Activated CD8-positive, alpha-beta memory T cell treated with anti-CD3 and anti-CD28 coated beads, Interleukin-2, amount 10 ng/mL, durations not matched to agents 7 days and 5 days (primary cell): Measurements from ENCODE around the gene ALDH3B1. TPM values are rescaled to one million over a fixed set of nuclear protein-coding genes. Genes with fewer than 3 reads are reported as not detected.

ENCODE experiments used
- ATAC-seq: fragments of 150-1000 bp; cut with Tn5 transposase; one replicate; pipeline ENCODE4 v1.10.0; 2021; ENCODE audit warnings: moderate library complexity
- CTCF ChIA-PET: fragments of 350-600 bp; sonication (Branson Sonifier 250); formaldehyde crosslinking; loops from one replicate; lab custom pipeline; 2021; ENCODE audit warnings: antibody characterized with exemption; lab: Charles Lee
- DNase-seq: peaks from one replicate; pipeline ENCODE4 v3.0.0-alpha.2; 2020
- H3K27ac Mint-ChIP-seq: one replicate; pipeline ENCODE4 v1.8.0; 2021; ENCODE audit warnings: mild to moderate bottlenecking, mixed read lengths
- H3K27me3 Mint-ChIP-seq: one replicate; pipeline ENCODE4 v1.8.0; 2021; ENCODE audit warnings: mixed read lengths
- H3K36me3 Mint-ChIP-seq: one replicate; pipeline ENCODE4 v1.8.0; 2021; ENCODE audit warnings: mild to moderate bottlenecking, mixed read lengths
- H3K4me1 Mint-ChIP-seq: one replicate; pipeline ENCODE4 v1.8.0; 2021; ENCODE audit warnings: mixed read lengths
- H3K4me3 Mint-ChIP-seq: one replicate; pipeline ENCODE4 v1.8.0; 2021; ENCODE audit warnings: mild to moderate bottlenecking, moderate library complexity, mixed read lengths
- H3K9me3 Mint-ChIP-seq: one replicate; pipeline ENCODE4 v1.8.0; 2022; ENCODE audit warnings: low read depth, mixed read lengths
- total RNA-seq, 2 experiments: library from RNA; stranded (reverse); gene quantifications; one replicate each; pipeline ENCODE4 v1.2.3, GENCODE V29; 2021

The ALDH3B1 gene
- total RNA-seq, 2 experiments from 2014 or later: not detected

DNA sequence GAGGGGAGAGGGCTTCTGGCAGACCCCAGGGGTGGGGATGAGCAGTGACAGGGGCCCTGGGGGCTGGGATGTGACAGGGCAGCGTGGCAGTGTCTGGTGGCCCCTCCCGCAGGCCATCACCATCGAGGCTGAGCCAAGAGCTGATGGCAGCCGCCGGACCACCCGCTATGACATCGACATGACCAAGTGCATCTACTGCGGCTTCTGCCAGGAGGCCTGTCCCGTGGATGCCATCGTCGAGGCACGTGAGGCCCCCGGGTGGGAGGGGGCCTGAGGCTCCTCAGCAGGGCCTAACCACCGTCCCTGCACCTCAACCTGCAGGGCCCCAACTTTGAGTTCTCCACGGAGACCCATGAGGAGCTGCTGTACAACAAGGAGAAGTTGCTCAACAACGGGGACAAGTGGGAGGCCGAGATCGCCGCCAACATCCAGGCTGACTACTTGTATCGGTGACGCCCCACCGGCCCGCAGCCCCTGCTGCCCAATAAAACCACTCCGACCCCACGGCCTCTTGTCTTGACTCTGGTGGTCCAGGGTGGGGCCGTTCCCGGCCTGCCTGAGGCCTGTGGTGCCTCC, 26.1 kb downstream of the ALDH3B1 start:
- no peak for ATAC-seq
- Mint-ChIP-seq H3K27ac (peak overlapping the region; percentile 96), H3K4me3 (peak overlapping the region; percentile 13), H3K27me3 (no peaks in the 10 kb centered on the region), H3K36me3 (peaks cover 5% of the 10 kb centered on the region), H3K9me3 (no peaks in the 10 kb centered on the region), H3K4me1 (peaks cover 42% of the 10 kb centered on the region)
- CTCF ChIA-PET: no interaction called here
- no peak for DNase-seq

DNA sequence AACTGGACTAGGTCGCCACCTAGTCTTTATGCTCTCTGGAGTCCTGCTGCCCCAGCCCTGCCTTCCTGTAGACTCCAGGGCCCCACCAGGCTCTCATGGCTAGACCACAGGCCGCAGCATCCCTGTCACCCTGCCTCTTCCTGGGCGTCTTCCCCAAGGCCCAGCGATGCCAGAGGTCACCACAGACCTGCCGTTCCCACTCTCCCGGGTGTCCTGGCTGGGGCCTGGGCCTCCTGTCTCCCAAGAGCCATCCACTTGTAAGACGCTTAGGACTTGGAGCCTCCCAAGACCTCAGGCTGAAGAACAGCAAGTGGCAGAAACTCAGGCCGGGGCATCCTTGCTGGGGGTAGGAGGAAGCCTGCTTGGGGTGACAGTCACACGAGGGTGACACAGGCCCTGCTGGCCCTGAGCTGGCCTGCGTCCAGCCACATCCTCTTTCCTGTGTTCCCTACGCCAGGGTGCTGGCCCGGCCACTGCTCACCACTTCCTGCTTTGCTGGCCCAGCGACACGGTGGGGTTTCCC, 26.7 kb downstream of the ALDH3B1 start:
- Mint-ChIP-seq H3K27me3 (no peaks in the 10 kb centered on the region), H3K36me3 (peaks cover 7% of the 10 kb centered on the region), H3K27ac (peak overlapping the region; percentile 96), H3K4me3 (peak overlapping the region; percentile 13), H3K9me3 (no peaks in the 10 kb centered on the region), H3K4me1 (peaks cover 42% of the 10 kb centered on the region)
- CTCF ChIA-PET: interaction anchor here (1.1 kb wide), 1 partner anchor 23 kb away, joined by 3 read pairs; no protein-coding TSS in a partner anchor
- DNase-seq (peak; percentile 74), ATAC-seq (peak; percentile 37)

DNA sequence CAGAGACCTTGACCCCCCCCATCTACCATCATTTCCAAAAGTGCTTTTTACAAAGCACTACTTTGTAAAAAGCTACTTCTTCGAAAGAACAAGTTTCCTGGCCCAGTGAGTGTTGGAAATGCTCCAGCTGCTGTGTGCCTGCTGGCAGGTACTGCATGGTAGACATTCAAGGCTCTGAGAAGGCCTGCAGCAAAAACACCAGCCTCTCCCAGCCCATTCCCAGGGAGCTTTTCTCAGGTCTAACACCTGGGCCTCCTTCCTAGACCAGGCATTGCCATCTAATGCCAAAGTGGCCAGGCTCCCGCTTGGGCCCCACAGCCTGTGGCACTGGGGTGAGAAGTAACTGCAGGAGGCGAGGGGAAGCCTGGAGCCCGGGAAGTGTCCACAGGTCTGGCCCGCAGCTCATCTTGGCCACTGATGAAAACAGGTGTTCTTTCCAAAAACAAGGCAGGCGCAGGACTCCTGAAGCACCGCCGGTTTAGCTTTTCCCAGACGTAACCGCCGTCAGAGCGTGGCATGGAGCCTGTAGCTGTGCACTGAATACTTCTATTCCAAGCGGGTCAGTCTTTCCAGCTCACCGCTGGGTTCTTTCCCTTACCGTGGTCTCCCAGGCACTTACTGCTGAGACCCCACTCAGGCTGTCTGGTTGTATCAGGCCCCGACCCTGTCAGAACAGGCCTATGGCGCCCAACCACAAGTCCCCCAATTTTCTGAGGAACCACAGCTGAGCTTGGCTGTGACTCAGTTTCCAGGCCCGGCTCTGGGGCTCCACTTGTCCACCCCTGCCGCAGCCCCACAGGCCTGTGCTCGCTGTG, 27.5 kb downstream of the ALDH3B1 start:
- H3K36me3 Mint-ChIP-seq: peaks cover 8% of the 10 kb centered on the region
- peak overlapping the region; percentile 96 for H3K27ac Mint-ChIP-seq
- peaks cover 42% of the 10 kb centered on the region for H3K4me1 Mint-ChIP-seq
- DNase-seq (no peak), ATAC-seq (no peak)
- CTCF ChIA-PET: interaction anchor here (1.1 to 1.3 kb wide), 2 partner anchors 22 to 28 kb away, joined by 3 read pairs; no protein-coding TSS in a partner anchor
- H3K4me3 Mint-ChIP-seq: peak overlapping the region; percentile 18
- H3K9me3 Mint-ChIP-seq: no peaks in the 10 kb centered on the region
- H3K27me3 Mint-ChIP-seq: no peaks in the 10 kb centered on the region

DNA sequence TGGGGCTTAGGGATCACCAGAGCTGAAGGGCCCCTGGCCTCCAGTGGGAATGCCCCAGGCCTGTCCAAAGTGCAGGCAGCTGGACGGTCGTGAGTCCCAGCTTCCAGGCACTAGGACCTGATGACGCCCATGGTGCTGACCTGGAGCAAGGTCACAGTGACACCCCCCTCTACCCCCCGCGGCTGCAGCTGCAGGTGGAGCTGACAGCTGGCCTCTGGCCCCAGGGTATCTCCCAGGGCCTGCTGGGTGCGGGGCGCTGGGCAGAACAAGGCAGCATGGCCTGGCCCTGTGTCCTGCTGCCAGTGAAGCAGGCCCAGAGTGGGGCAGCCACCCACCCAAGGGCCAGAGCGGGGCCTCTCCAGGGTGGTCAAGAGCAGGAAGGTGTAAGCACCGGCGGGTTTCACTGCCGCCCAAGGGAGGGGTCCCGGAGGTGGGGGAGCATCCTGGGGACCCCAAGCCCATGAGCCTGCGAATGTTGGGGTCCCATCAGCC, 28.1 kb downstream of the ALDH3B1 start:
- H3K9me3 Mint-ChIP-seq: no peaks in the 10 kb centered on the region
- H3K4me3 Mint-ChIP-seq: peak overlapping the region; percentile 89
- DNase-seq (no peak), ATAC-seq (no peak)
- CTCF ChIA-PET: interaction anchor here (1.3 kb wide), 1 partner anchor 29 kb away, joined by 3 read pairs; no protein-coding TSS in a partner anchor
- peaks cover 42% of the 10 kb centered on the region for H3K4me1 Mint-ChIP-seq
- peaks cover 8% of the 10 kb centered on the region for H3K36me3 Mint-ChIP-seq
- H3K27ac Mint-ChIP-seq: peak overlapping the region; percentile 70
- no peaks in the 10 kb centered on the region for H3K27me3 Mint-ChIP-seq

DNA sequence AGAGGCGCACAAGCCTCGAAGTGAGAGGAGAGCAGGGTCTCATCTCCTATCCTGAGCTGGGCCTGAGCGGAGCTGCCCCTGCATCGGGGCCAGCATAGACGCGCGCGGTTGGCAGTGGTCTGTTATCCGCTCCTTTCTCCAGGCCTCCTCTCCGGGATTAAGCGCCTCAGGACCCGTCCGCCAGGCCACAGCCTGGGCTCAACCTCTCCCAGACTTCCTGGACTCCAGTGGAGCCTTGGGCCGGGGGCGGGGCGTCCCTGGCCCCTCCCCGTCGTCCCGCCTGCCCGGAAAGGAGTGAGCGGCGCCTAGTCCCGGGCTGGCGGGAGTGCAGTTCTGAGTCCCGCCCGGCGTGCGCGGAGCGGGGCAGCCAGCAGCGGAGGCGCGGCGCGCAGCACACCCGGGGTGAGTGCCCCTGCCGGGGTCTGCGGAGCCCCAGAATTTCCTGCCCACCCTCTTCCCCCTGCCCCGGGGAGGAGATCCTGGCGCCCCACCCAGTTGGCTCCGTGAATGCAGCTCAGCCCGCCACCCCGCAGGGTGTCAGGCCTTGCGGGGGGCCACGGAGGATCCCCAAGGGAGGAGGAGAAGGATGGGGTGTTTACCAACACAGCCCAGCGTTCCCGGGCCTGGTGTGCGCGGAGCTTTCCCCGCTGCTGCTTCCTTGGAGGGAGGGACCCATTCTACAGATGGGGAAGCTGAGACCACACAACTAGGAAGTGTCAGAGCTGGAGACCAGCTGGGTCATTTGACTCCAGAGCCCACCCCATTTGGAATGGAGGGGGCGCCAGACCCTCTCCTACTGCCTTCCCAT, 28.8 kb downstream of the ALDH3B1 start, which contains the start of gene TCIRG1:
Gene TCIRG1, plus strand, starts transcription at position 308 of the 808 bp plus-strand sequence. CDS start 2,247 bp downstream, outside the sequence.
- peaks cover 6% of the 10 kb centered on the region for H3K36me3 Mint-ChIP-seq
- H3K4me1 Mint-ChIP-seq: peaks cover 41% of the 10 kb centered on the region
- DNase-seq: peak; percentile 73
- ATAC-seq: peak; percentile 78
- peak within 1 kb of the TSS; percentile 89 for H3K4me3 Mint-ChIP-seq
- CTCF ChIA-PET: interaction anchor here (1.3 to 2.2 kb wide), 2 partner anchors 8 to 29 kb away, joined by 3 to 11 read pairs; partner anchors contain the start of gene NDUFS8
- H3K27me3 Mint-ChIP-seq: no peaks in the 10 kb centered on the region
- H3K27ac Mint-ChIP-seq: peak within 1 kb of the TSS; percentile 96
- no peaks in the 10 kb centered on the region for H3K9me3 Mint-ChIP-seq

DNA sequence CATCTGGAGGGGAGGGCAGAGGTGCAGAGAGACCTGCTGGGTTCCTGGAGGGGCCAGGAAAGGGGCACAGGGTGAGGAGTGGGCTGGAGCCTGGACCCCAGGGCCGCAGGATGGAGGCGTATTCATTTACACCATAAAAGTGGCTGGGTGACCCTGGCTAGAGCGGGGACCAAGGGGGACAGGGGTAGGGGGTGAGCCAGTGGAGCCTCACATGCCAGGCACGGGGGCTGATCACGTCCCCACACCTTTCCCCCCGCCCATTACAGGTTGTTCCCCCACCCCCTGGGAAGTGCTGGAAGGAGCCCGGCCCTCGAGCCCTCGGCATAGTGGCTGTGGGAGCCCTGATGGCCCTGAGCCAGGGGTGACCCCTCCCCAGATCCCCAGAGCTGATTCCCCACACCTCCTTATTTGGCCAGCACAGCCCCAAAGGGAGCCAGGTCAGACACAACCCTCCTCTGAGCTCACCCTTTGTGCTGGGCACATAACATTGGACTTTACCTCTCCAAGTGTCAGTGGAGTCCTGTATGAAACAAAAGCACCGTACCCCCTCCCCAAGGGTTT, 29.5 kb downstream of the ALDH3B1 start:
- peaks cover 2% of the 10 kb centered on the region for H3K36me3 Mint-ChIP-seq
- no peaks in the 10 kb centered on the region for H3K9me3 Mint-ChIP-seq
- H3K4me1 Mint-ChIP-seq: peaks cover 41% of the 10 kb centered on the region
- peak overlapping the region; percentile 91 for H3K27ac Mint-ChIP-seq
- peak overlapping the region; percentile 89 for H3K4me3 Mint-ChIP-seq
- ATAC-seq (peak; percentile 4), DNase-seq (no peak)
- no peaks in the 10 kb centered on the region for H3K27me3 Mint-ChIP-seq
- CTCF ChIA-PET: interaction anchor here (2.2 kb wide), 1 partner anchor 9 kb away, joined by 11 read pairs; the partner anchor contains the start of gene NDUFS8

DNA sequence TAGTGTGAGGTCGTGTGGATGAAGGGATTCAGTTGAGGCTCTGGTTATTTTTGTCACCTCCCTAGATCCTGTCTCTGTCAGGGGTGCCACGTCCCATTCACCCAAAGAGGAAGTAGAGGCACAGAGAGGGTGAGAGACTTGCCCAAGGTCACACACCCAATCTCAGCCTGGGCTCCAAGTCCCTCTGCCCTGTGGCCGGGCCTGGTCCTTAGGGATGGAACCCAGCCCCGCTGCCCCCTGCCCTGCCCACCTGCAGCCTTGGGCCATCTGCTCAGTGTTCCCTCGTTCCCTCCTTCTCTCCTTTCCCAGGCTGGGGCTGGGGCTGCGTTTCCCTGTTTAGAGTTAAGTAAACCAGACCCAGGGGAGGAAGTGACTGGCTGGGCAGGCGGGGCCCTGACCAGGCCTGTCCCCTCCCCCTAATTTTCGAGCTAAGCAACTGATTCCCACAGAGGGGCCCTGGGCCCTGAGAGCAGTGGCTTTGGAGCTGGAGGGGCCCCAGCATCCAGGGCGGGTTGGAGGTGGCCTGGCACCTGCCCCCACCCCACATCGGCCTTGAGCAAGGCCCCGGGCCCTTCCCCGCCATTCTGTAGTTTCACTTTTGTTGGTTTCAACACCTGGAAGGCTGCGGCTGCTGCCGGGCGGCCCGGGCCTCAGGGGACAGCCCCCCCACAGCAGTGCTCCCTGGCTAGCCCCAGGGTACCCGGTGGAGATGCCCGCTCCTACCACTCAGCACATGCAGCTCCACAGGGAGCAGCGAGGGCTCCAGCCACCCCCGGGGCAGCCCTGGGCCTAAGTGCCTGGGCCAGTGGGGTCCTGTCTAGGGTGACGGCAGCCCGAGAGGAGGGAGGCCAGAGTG, 30.2 kb downstream of the ALDH3B1 start:
- Mint-ChIP-seq H3K27me3 (no peaks in the 10 kb centered on the region), H3K4me3 (peak overlapping the region; percentile 89), H3K36me3 (peaks cover 2% of the 10 kb centered on the region), H3K27ac (peak overlapping the region; percentile 91), H3K9me3 (no peaks in the 10 kb centered on the region), H3K4me1 (peaks cover 39% of the 10 kb centered on the region)
- DNase-seq: peak; percentile 70
- CTCF ChIA-PET: interaction anchor here (1.2 to 2.2 kb wide), 2 partner anchors 9 to 169 kb away, joined by 3 to 11 read pairs; partner anchors contain the start of gene NDUFS8
- peak; percentile 48 for ATAC-seq

DNA sequence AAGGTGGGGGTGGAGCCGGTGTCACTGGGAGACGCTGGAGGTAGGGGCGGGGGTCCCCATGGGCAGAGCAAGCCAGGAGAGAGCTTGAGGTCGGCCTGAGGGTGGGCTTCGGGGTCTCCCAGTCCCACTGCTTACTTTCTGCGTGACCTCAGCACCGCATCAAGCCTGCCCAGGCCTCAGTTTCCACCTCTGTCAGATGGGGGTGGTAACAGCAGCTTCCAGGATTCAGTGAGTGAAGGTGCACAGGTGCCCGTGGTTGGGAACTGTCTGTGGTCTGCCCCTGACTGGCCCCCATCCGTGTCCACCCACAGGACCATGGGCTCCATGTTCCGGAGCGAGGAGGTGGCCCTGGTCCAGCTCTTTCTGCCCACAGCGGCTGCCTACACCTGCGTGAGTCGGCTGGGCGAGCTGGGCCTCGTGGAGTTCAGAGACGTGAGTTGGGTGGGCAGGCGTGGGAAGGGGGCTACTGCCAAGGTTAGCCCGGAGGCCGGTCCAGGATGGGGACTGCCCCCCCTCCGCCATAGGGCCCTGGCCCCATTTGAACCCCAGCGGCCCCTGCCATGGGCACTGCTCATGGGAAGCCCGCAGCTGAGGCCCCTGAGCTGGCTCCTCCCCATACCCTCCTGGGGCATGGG, 30.9 kb downstream of the ALDH3B1 start:
- H3K36me3 Mint-ChIP-seq: peaks cover 4% of the 10 kb centered on the region
- peak overlapping the region; percentile 91 for H3K27ac Mint-ChIP-seq
- H3K4me1 Mint-ChIP-seq: peaks cover 32% of the 10 kb centered on the region
- CTCF ChIA-PET: interaction anchor here (1.2 to 2.2 kb wide), 2 partner anchors 10 to 168 kb away, joined by 3 to 11 read pairs; partner anchors contain the start of gene NDUFS8
- no peak for ATAC-seq
- H3K27me3 Mint-ChIP-seq: no peaks in the 10 kb centered on the region
- no peak for DNase-seq
- no peaks in the 10 kb centered on the region for H3K9me3 Mint-ChIP-seq
- H3K4me3 Mint-ChIP-seq: peak overlapping the region; percentile 89

DNA sequence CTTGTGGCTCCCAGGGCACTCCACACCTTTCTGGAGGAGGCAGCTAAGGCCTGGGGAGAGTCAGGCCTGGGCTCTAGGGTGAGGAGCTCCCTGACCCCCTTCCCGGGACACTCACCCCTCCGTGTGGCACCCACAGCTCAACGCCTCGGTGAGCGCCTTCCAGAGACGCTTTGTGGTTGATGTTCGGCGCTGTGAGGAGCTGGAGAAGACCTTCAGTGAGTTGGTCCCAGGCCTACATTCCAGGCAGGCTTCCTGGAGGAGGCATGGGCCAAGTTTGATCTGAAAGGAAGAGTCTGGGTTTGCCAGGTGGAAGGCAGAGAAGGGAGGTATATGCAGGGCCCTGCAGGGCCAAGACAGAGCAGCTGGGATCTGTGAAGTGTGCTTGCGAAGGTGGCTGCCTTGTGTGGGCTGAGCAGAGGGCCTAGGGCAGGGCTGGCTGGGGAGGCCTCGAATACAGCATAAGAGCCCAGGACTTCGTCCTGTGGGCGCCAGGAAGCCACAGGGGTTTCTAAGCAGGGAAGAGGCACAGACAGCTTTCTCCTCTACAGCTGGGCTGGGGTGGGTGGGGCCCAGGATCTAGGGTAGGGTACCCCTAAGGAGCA, 31.6 kb downstream of the ALDH3B1 start:
- no peaks in the 10 kb centered on the region for H3K9me3 Mint-ChIP-seq
- ATAC-seq (no peak), DNase-seq (no peak)
- H3K27ac Mint-ChIP-seq: peak overlapping the region; percentile 31
- H3K4me1 Mint-ChIP-seq: peaks cover 25% of the 10 kb centered on the region
- no peak overlapping the region for H3K4me3 Mint-ChIP-seq
- CTCF ChIA-PET: interaction anchor here (1.2 kb wide), 1 partner anchor 167 kb away, joined by 3 read pairs; no protein-coding TSS in a partner anchor
- no peaks in the 10 kb centered on the region for H3K27me3 Mint-ChIP-seq
- H3K36me3 Mint-ChIP-seq: peaks cover 5% of the 10 kb centered on the region

DNA sequence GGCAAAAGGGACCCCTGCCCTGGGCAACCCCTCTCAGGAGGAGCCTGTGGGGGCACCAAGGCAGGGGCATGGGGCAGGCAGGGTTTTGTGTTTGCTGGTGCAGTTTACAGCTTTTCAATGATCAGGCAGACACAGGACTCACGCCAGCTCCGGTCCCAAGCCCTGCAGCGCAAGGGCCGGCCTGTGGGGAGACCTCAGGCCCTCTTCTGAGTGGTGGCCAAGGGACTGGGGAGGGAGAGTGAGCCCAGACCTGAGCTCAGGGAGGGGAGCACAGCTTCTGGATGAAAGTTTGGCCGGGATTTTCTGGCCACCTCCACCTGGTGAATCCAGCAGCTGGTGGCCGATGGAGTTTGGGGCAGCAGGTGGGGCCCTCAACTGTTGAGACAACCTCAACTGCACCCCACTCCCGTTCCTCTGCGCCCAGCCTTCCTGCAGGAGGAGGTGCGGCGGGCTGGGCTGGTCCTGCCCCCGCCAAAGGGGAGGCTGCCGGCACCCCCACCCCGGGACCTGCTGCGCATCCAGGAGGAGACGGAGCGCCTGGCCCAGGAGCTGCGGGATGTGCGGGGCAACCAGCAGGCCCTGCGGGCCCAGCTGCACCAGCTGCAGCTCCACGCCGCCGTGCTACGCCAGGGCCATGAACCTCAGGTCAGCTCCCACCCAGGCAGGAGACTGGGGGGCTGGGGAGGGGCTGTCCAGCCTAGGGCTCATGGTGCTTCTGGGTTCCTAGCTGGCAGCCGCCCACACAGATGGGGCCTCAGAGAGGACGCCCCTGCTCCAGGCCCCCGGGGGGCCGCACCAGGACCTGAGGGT, 32.3 kb downstream of the ALDH3B1 start:
- no peak overlapping the region for H3K4me3 Mint-ChIP-seq
- CTCF ChIA-PET: no interaction called here

More for the DNA sequence above, 32.3 kb downstream of the ALDH3B1 start:
- Mint-ChIP-seq H3K36me3 (peaks cover 8% of the 10 kb centered on the region), H3K27ac (no peak overlapping the region), H3K4me1 (peaks cover 18% of the 10 kb centered on the region), H3K9me3 (no peaks in the 10 kb centered on the region), H3K27me3 (no peaks in the 10 kb centered on the region)
- no peak for ATAC-seq
- DNase-seq: no peak
